Measurements from ENCODE around the gene VPS9D1.

- TF ChIP-seq EZH2 (IDR thresholded peaks at IDR 0.05; ENCODE audit: insufficient read depth, low read length) (no peak), CTCF (IDR thresholded peaks at IDR 0.05; ENCODE audit: insufficient read depth, low read depth, low read length) (no peak)
Measured at GRCh38 chr16:89709166-89709565, 11.5 kb downstream of the VPS9D1 start.

All from astrocyte (in vitro differentiated cells and primary cell).